Stimulated activated CD8-positive, alpha-beta memory T cell treated with anti-CD3 and anti-CD28 coated beads, Interleukin-15, amount 100 ng/mL, for 24 hours (primary cell): ENCODE results near the gene RHOBTB1.

Source experiments
- DNase-seq: peaks from one replicate; pipeline ENCODE4 v3.0.0-alpha.2; 2020; ENCODE audit warnings: low read depth

The RHOBTB1 gene

DNA sequence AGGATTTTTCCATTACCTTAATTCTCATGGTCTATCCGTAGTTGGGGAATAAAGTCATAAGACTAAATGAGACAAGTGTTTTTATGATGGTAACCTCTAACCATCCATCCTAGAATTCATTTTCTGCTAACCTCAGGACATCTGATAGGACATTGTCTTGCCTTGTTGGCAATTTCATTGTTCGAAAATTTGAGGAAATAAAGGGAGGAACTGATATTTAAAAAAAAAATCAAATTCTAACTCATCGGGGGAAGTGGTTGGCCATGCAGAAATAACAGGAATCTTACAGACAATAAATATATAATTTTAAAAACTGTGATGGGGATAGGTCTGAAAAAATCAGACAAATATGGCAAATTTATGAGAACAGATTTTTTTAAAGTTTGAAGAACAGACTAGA lies 21.7 kb upstream of the RHOBTB1 start:
- no peak for DNase-seq

DNA sequence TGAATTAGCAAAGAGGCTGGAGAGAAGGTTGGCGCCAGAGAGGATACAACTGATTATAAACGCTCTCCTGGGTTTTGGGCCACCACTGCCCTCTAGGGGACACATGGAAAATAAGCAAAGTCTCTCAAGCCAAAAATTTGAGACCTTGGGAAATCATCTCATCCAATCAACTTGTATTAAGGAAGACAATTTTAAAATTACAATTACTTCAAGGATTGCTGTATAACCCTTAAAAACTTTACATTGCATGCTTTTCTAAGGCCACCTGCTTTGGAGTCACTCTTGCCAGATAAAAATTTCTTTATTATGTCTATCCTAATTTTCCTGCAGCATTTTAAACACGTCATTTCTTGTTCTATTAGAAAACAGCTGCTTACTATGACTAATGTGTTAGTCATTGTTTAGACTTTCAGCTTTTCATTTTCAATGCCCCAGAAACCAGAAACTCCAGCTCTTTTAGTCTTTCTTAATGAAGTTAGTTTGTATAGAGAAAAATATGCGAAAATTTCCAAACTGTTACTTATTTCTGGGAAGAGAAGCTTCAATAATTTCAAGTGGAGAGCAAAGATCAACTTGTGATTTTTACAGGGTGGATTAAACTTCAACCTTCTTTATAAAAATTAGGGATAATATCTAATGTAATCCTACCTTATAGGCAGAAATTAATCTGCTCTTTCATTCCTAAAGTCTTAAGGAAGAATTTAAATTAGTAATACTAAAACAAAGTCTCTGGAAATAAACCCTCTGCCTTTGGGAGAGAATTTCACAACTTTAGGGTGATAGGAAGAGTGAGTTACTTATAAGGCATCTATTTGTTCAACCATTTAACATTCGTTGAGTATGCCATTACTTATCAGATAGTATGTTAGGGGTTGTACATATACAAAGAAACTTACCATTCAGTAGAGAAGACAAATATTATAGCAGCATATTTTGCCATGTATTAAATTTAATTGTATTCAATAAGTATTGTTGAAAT lies 20.6 kb upstream of the RHOBTB1 start:
- no peak for DNase-seq

GRCh38 chr10:60963441-60964256 lies 19.7 kb upstream of the RHOBTB1 start:
- DNase-seq, result no peak

- no peak for DNase-seq
Measured at GRCh38 chr10:60962946-60963345, 19.0 kb upstream of the RHOBTB1 start.

GRCh38 chr10:60960913-60961312 lies 16.9 kb upstream of the RHOBTB1 start:
- no peak for DNase-seq

GRCh38 chr10:60960031-60960430 lies 16.0 kb upstream of the RHOBTB1 start:
- no peak for DNase-seq

DNA sequence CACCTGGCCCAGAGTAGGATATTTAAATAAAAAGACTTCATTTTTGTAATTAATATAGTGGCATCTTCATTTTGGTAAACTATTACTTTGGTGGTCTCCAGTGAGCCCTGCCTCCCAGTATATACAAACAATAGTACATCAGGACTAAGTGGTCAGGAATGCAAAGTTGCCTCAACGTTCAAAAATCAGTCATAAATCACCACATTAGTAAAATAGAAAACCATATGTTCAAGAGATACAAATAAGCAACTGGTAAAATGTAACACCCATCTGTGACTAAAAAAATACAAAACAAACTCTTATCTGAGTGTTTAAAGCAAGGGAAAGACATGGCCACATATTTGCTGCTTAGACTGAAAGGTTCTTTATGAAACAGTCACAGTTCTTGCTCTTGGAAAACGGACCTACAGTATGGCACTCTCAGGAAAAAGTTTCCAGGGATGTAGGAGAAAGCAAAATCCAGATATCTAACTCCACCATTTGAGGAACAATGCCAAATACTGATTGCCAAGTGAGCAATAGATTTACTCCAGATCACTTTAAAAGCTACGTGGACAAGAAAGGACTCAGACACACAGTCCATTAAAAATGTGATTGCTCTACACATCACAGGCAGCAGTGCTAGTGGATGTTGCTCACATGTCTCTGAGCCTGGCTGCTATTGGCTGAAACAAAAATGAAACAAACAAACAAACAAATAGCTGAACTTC lies 15.1 kb upstream of the RHOBTB1 start:
- no peak for DNase-seq

GRCh38 chr10:60957667-60958221 lies 13.8 kb upstream of the RHOBTB1 start:
- DNase-seq, result no peak

- no peak for DNase-seq
Measured at GRCh38 chr10:60955957-60956425, 12.0 kb upstream of the RHOBTB1 start.

DNA sequence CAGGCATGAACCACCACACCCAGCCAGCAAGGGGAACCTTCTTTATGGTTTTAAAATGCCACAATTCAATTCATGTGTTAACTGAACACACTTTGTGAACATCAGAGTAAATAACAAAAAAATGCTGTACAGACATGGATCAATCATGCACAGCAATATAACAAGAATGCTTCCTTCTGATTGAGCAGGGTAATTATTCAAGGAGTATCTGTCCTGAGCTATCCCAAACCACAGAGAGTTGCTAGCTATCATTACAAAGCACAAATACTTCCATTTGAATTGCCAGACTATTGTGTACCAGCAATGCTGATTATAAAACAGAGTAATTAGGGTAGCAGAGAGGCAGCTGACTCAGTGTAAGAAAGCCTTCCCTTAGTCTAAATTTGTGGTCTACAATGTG lies 11.3 kb upstream of the RHOBTB1 start:
- DNase-seq, result no peak

- no peak for DNase-seq
Measured at GRCh38 chr10:60954035-60954434, 10.1 kb upstream of the RHOBTB1 start.

- no peak for DNase-seq
Measured at GRCh38 chr10:60953420-60953819, 9.4 kb upstream of the RHOBTB1 start.

GRCh38 chr10:60952846-60953220 lies 8.8 kb upstream of the RHOBTB1 start:
- no peak for DNase-seq

GRCh38 chr10:60952067-60952845 lies 8.3 kb upstream of the RHOBTB1 start:
- DNase-seq, result no peak

DNA sequence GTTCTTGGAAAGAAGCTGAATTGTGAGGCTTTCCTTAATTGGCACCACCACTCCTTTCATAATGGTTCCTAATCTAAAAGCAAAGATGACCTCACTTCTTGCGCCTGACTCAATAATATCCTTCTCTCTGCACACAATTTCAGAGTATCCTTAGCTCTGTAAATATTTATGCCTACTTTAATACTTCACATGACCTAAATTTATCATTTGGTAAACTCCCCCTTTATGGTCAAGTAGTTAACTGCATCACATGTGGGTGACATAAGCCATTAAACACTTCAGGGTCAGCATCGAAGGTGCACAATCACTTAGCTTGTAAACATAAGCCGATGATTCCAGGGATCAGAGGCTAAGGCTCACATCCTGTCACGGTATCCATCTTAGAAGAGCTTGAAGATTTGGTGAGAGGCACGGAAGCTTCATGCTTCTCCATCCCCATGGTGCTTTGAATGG lies 7.3 kb upstream of the RHOBTB1 start:
- no peak for DNase-seq

- DNase-seq, result no peak
Measured at GRCh38 chr10:60950300-60950699, 6.3 kb upstream of the RHOBTB1 start.

- no peak for DNase-seq
Measured at GRCh38 chr10:60948851-60949250, 4.9 kb upstream of the RHOBTB1 start.

GRCh38 chr10:60944910-60945297 lies 919 bp upstream of the RHOBTB1 start:
- no peak for DNase-seq

DNA sequence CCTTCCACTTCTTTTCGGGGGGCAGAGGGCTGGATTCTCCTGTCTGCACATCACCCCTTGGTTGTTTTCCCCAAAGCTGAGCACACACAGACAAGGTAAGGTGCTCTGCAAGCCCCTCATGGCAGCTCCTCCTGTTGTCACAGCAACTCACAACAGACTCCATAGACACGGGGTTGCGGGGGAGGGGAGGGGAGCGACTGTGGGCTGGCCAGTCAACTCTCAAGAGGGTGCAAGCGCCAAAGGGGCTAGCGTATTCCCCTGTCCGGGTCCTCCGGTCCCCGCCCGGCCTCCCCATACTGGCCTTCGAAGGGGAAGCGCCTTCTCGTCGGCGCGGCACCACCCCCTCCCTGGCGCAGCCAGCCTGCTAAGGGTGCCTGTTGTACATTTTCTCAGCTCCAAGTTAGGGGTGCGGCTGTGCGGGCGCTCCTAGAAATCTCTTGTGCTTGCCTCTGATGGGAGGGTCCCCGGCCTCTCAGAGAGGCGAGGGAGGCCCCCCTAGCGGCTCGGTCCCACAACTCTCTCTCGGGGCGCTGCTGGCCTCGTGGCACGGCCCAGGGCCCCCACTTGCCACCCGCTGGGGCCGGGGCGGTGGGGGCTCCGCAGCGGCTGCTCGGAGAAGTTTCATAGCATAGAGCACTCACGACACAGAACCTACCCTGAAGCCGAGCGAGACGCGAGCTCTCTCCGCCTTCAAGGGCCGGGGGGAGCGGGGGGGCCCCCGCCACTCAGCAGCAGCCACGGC lies 498 bp downstream of the RHOBTB1 start:
- no peak for DNase-seq

GRCh38 chr10:60942788-60943315 lies 1.1 kb downstream of the RHOBTB1 start:
- DNase-seq, result no peak
